Activated T-helper 1 cell treated with Interleukin-2 at 50 U/mL for 16 hours (primary cell): ENCODE results near the gene CFAP74.

Experiments used
- DNase-seq: peaks from one replicate; pipeline ENCODE4 v3.0.0-alpha.2; 2020; ENCODE audit warnings: low read depth

The CFAP74 gene

GRCh38 chr1:1928231-1929101, 75.1 kb downstream of the CFAP74 start:
- DNase-seq = no peak

- DNase-seq = no peak
These were observed 75.8 kb downstream of the CFAP74 start for GRCh38 chr1:1927751-1928150.

GRCh38 chr1:1926886-1927660, 76.5 kb downstream of the CFAP74 start:
- DNase-seq = no peak

- no peak for DNase-seq
These were observed 77.2 kb downstream of the CFAP74 start for GRCh38 chr1:1926346-1926811.

GRCh38 chr1:1925437-1926345, 77.9 kb downstream of the CFAP74 start:
- DNase-seq = no peak

GRCh38 chr1:1924849-1925248, 78.7 kb downstream of the CFAP74 start:
- no peak for DNase-seq

- DNase-seq = no peak
These were observed 79.2 kb downstream of the CFAP74 start for GRCh38 chr1:1924386-1924785.

GRCh38 chr1:1922956-1923833, 80.4 kb downstream of the CFAP74 start:
- no peak for DNase-seq

- no peak for DNase-seq
These were observed 81.0 kb downstream of the CFAP74 start for GRCh38 chr1:1922702-1922955.

- DNase-seq = no peak
These were observed 81.5 kb downstream of the CFAP74 start for GRCh38 chr1:1921901-1922701.

GRCh38 chr1:1921459-1921862, 82.1 kb downstream of the CFAP74 start:
- DNase-seq = no peak

GRCh38 chr1:1920608-1921458, 82.8 kb downstream of the CFAP74 start:
- no peak for DNase-seq

- no peak for DNase-seq
These were observed 83.5 kb downstream of the CFAP74 start for GRCh38 chr1:1920057-1920607.

GRCh38 chr1:1919304-1920056, 84.1 kb downstream of the CFAP74 start:
- peak; percentile 100 for DNase-seq

- no peak for DNase-seq
These were observed 84.7 kb downstream of the CFAP74 start, which contains the start of gene TMEM52 for GRCh38 chr1:1918901-1919303. Gene TMEM52, minus strand, starts transcription at chr1:1919279. Its CDS starts 14 bp downstream, at chr1:1919265.

GRCh38 chr1:1917995-1918900, 85.3 kb downstream of the CFAP74 start:
- DNase-seq = no peak

GRCh38 chr1:1917304-1917976, 86.1 kb downstream of the CFAP74 start:
- no peak for DNase-seq
